MM.1S (cell line): ENCODE measurements around the gene CCL7.

Experiments used
- CTCF ChIP-seq: fragments of 300-600 bp; sonication (generic); IDR thresholded peaks from 2 replicates; pipeline ENCODE4 v1.5.1; 2016; ENCODE audit warnings: antibody characterized with exemption, low read length, mixed read lengths
- EZH2 ChIP-seq: fragments of 300-600 bp; sonication (generic); optimal IDR thresholded peaks from 2 replicates; pipeline ENCODE3; 2017; ENCODE audit warnings: low read depth, mild to moderate bottlenecking, antibody characterized with exemption, low read length, mixed read lengths
- EZH2phosphoT487 ChIP-seq: fragments of 300-600 bp; sonication (generic); IDR thresholded peaks from 2 replicates; pipeline ENCODE4 v1.6.1; 2018; ENCODE audit warnings: antibody characterized with exemption, low read length

DNA sequence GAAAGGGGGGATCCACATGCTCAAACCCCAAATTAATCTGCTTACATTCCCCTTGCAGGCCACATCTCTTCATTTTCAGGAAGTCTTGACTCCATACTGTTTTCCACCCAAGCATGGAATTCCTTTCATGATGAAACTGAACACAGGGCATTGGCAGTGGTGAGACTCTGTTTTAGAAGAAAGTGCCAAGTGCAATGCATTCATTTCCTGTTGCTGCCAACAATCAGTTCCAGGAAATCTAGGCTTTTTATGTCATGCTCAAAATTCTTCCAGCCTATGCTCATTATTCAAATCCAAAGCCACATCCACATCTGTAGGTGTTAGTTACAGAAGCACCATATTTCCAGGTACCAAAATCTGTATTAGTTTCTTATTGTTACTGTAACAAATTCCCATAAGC, 10.9 kb upstream of the CCL7 start:
- TF ChIP-seq CTCF: no peak
- no peak for TF ChIP-seq EZH2phosphoT487
- TF ChIP-seq EZH2: no peak
